HAP-1 (cell line): Measurements from ENCODE around the gene FGF3.

Source experiments
- DNase-seq, 2 experiments: peaks; one replicate each; pipeline ENCODE4 v3.0.0-alpha.2; 2016 to 2020; ENCODE audit warnings: low spot score in 2 of 2
- H3K27me3 ChIP-seq: fragments of 250-450 bp; sonication (Bioruptor Pico); 2 replicates; pipeline ENCODE4 v1.5.1; 2020; ENCODE audit warnings: low read depth, mild to moderate bottlenecking, moderate library complexity
- H3K36me3 ChIP-seq: fragments of 250-450 bp; sonication (Bioruptor Pico); replicated peaks from 2 replicates; pipeline ENCODE4 v1.5.1; 2020; ENCODE audit warnings: mild to moderate bottlenecking
- H3K4me1 ChIP-seq: fragments of 250-450 bp; sonication (Bioruptor Pico); 2 replicates; pipeline ENCODE4 v1.5.1; 2020; ENCODE audit warnings: mild to moderate bottlenecking
- H3K4me3 ChIP-seq: fragments of 250-450 bp; sonication (Bioruptor Pico); 2 replicates; pipeline ENCODE4 v1.5.1; 2020; ENCODE audit warnings: mild to moderate bottlenecking, moderate library complexity
- H3K9me3 ChIP-seq: fragments of 250-450 bp; sonication (Bioruptor Pico); 2 replicates; pipeline ENCODE4 v1.5.1; 2020; ENCODE audit warnings: mild to moderate bottlenecking, moderate library complexity
- in situ Hi-C: fragments of 300-500 bp; cut with MboI; formaldehyde crosslinking; loops from 3 replicates; pipeline ENCODE4 v1.14.3; 2020; ENCODE audit warnings: low sequenced_read_pairs, inconsistent platforms, mixed read lengths

The FGF3 gene

GRCh38 chr11:69818603-69819441, at the start of gene FGF3:
FGF3 (minus strand) TSS chr11:69819416; CDS start chr11:69818933, 483 bp downstream.
- no peak within 1 kb of the TSS for H3K4me3 ChIP-seq
- no peaks in the 10 kb centered on the region for H3K36me3 ChIP-seq
- H3K9me3 ChIP-seq, result no peaks in the 10 kb centered on the region
- no peak for DNase-seq
- H3K27me3 ChIP-seq, result peaks cover 53% of the 10 kb centered on the region
- in situ Hi-C loops, result no loop called here
- no peaks in the 10 kb centered on the region for H3K4me1 ChIP-seq

DNA sequence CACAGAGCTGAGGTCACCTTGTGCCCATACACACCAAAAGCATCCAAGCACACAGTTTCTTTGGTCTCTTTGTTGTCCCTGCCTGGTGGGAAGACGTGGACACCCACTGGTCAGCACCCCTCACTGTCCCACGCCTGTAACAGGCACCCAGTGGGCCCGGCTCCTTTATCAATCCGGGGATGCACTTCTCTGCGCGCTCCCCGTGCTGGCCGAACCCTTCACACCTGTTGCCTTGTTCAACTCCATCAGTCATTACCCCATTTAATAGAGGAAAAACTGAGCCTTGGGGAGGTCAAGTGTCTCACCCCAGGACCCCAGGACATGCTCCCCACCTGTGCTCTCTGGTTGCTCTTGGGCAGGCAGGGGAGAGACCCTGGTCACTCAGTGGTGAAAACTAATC, 49.7 kb upstream of the FGF3 start:
- no peaks in the 10 kb centered on the region for H3K4me1 ChIP-seq

GRCh38 chr11:69868006-69868810, 49.0 kb upstream of the FGF3 start:
- in situ Hi-C loops, result no loop called here
- no peak for DNase-seq
- Histone ChIP-seq H3K4me1 (no peaks in the 10 kb centered on the region), H3K4me3 (no peak overlapping the region), H3K27me3 (no peaks in the 10 kb centered on the region), H3K36me3 (no peaks in the 10 kb centered on the region), H3K9me3 (no peaks in the 10 kb centered on the region)

More for the DNA sequence above, 49.7 kb upstream of the FGF3 start:
- Histone ChIP-seq H3K36me3 (no peaks in the 10 kb centered on the region), H3K27me3 (no peaks in the 10 kb centered on the region), H3K4me3 (no peak overlapping the region), H3K9me3 (no peaks in the 10 kb centered on the region)
- no peak for DNase-seq
- in situ Hi-C loops, result no loop called here

DNA sequence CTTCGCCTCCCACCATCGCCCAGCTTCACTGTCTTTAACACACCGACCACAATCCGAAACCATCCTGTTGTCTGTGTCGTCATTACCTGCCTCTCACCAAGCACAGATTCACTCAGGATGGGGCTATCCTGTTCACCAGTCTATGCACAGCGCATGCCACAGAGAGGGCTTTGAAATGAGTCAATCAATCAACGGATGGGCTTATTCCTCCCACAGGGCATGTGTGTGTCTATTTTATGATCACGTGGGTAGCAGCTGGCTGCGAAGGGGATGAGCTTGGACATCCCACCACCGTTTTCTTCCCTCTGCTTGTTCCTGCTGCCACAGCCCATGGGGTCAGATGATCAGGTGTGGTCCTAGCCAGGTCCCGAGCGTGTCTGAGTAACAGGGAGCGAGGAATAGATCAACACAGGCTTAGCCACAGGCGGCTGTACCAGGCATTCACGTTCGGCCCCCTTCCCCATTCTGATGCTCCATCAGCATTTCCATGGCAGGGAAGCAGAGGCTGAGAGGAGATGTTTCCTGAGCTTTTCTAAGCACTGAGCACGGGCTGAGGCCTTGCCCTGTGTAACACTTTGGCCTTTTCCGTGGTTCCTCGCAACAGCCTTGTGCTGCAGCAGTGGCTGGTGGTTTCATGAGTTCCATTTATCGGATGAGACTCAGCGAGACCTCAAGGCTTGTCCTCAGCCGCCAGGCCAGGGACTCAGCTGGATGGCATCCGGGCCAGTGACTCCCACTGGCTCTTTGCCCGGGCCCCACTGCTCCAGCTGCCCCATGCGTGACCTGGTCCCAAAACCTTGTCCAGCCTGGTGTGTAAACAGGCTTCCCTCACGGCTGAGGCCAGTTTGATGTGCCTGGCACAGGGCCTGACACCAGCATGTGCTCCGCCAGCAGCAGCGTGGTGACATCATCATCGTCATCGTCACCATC, 48.1 kb upstream of the FGF3 start:
- Histone ChIP-seq H3K9me3 (no peaks in the 10 kb centered on the region), H3K36me3 (no peaks in the 10 kb centered on the region), H3K4me3 (no peak overlapping the region), H3K4me1 (no peaks in the 10 kb centered on the region), H3K27me3 (no peaks in the 10 kb centered on the region)
- in situ Hi-C loops, result no loop called here
- DNase-seq, result no peak

DNA sequence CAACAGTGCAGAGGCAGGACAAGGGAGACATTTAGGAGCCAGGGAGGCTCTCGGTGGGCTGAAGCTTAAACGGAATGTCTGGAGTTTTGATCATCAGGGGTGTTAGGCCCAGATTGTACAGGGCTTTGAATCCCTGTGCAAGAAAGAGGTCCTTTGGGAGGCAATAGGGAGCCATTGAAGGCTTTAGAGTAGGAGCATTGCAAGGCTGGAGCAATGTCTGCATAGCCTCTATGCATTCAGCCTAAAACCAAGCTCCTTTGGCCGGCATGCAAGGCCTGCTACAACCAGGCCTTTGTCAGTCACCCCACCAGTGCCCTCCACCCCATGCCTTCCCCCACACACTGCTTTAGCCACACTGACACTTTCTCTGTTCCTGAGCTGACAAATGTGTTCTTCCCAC, 47.4 kb upstream of the FGF3 start:
- DNase-seq, result no peak
- Histone ChIP-seq H3K27me3 (no peaks in the 10 kb centered on the region), H3K4me1 (no peaks in the 10 kb centered on the region), H3K4me3 (no peak overlapping the region), H3K9me3 (no peaks in the 10 kb centered on the region), H3K36me3 (no peaks in the 10 kb centered on the region)
- in situ Hi-C loops, result no loop called here

GRCh38 chr11:69865707-69866106, 46.5 kb upstream of the FGF3 start:
- no peak overlapping the region for H3K4me3 ChIP-seq
- no peak for DNase-seq
- in situ Hi-C loops, result no loop called here
- H3K36me3 ChIP-seq, result no peaks in the 10 kb centered on the region
- no peaks in the 10 kb centered on the region for H3K9me3 ChIP-seq
- no peaks in the 10 kb centered on the region for H3K4me1 ChIP-seq
- H3K27me3 ChIP-seq, result no peaks in the 10 kb centered on the region

- Histone ChIP-seq H3K4me3 (no peak overlapping the region), H3K36me3 (no peaks in the 10 kb centered on the region), H3K27me3 (no peaks in the 10 kb centered on the region), H3K9me3 (no peaks in the 10 kb centered on the region), H3K4me1 (no peaks in the 10 kb centered on the region)
- DNase-seq, result no peak
- in situ Hi-C loops, result no loop called here
These were observed 45.8 kb upstream of the FGF3 start for GRCh38 chr11:69864686-69865661.

- Histone ChIP-seq H3K4me1 (no peaks in the 10 kb centered on the region), H3K27me3 (no peaks in the 10 kb centered on the region), H3K36me3 (no peaks in the 10 kb centered on the region), H3K4me3 (no peak overlapping the region), H3K9me3 (no peaks in the 10 kb centered on the region)
- in situ Hi-C loops, result no loop called here
- no peak for DNase-seq
These were observed 44.5 kb upstream of the FGF3 start for GRCh38 chr11:69863544-69864200.

GRCh38 chr11:69862797-69863543, 43.8 kb upstream of the FGF3 start:
- H3K36me3 ChIP-seq, result no peaks in the 10 kb centered on the region
- no peaks in the 10 kb centered on the region for H3K4me1 ChIP-seq
- H3K9me3 ChIP-seq, result no peaks in the 10 kb centered on the region
- no peak for DNase-seq
- in situ Hi-C loops, result no loop called here
- H3K4me3 ChIP-seq, result no peak overlapping the region
- H3K27me3 ChIP-seq, result peaks cover 2% of the 10 kb centered on the region; the same call in 1 of the 2 replicates

GRCh38 chr11:69862331-69862771, 43.1 kb upstream of the FGF3 start:
- no peak overlapping the region for H3K4me3 ChIP-seq
- no peak for DNase-seq
- H3K27me3 ChIP-seq, result peaks cover 5% of the 10 kb centered on the region
- no peaks in the 10 kb centered on the region for H3K4me1 ChIP-seq
- no peaks in the 10 kb centered on the region for H3K9me3 ChIP-seq
- no peaks in the 10 kb centered on the region for H3K36me3 ChIP-seq
- in situ Hi-C loops, result no loop called here

DNA sequence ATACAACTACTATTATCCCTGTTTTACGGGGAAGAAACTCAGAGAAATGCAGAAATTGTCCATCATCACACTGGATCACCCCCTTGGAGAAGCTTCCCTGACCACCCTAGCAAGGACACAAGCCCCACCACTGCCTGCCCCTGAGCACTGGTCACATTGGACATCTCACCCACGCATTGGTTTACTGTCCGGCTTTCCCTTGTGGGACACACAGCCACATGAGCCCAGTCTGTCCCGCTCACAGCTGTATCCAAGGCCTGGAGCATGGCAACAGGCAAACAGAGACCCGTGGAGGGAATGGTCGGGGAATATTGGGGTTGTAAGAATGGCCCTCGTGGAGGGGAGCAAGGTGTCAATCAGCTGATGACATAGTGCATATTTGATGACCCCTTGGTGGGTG, 42.7 kb upstream of the FGF3 start:
- no peak overlapping the region for H3K4me3 ChIP-seq
- H3K9me3 ChIP-seq, result no peaks in the 10 kb centered on the region
- H3K36me3 ChIP-seq, result no peaks in the 10 kb centered on the region
- in situ Hi-C loops, result no loop called here
- peaks cover 5% of the 10 kb centered on the region for H3K27me3 ChIP-seq
- DNase-seq, result no peak
- H3K4me1 ChIP-seq, result no peaks in the 10 kb centered on the region
